Measurements from ENCODE around the gene PSRC1. TPM values are rescaled to one million over a fixed set of nuclear protein-coding genes. Genes with fewer than 3 reads are reported as not detected.
A peak's percentile ranks its signal among the peaks of the same experiment; 100 is the strongest.

Gene PSRC1
- total RNA-seq, 3 donors from 2014 or later: 4.2 to 5.9 (median 4.3) TPM

GRCh38 chr1:109248444-109248796 lies 34.5 kb downstream of the PSRC1 start:
- intact Hi-C loops (cut with DNase I; ENCODE audit: low total_unique reads): no loop called here
- no peak for DNase-seq (ENCODE audit: low spot score in 2 of 2)
- H3K27me3 ChIP-seq: no peaks in the 10 kb centered on the region

GRCh38 chr1:109247401-109248365 lies 35.3 kb downstream of the PSRC1 start:
- Histone ChIP-seq H3K27me3 (no peaks in the 10 kb centered on the region), H3K4me3 (no peak overlapping the region), H3K36me3 (no peaks in the 10 kb centered on the region), H3K27ac (peak overlapping the region in 1 of 2 donors; percentile 12), H3K4me1 (no peaks in the 10 kb centered on the region), H3K9me3 (no peaks in the 10 kb centered on the region)
- DNase-seq (ENCODE audit: low spot score in 2 of 2): no peak
- TF ChIP-seq POLR2A (IDR thresholded peaks at IDR 0.05) (no peak), POLR2AphosphoS5 (IDR thresholded peaks at IDR 0.05) (no peak), CTCF (IDR thresholded peaks at IDR 0.05) (no peak)
- intact Hi-C loops (cut with DNase I; ENCODE audit: low total_unique reads): no loop called here

More at GRCh38 chr1:109248444-109248796, 34.5 kb downstream of the PSRC1 start:
- no peaks in the 10 kb centered on the region for H3K4me1 ChIP-seq
- H3K9me3 ChIP-seq: no peaks in the 10 kb centered on the region
- peak overlapping the region in 1 of 2 donors; percentile 76 for H3K27ac ChIP-seq
- no peak for TF ChIP-seq POLR2AphosphoS5 (IDR thresholded peaks at IDR 0.05)
- H3K4me3 ChIP-seq: no peak overlapping the region
- no peaks in the 10 kb centered on the region for H3K36me3 ChIP-seq

GRCh38 chr1:109246141-109246551 lies 36.8 kb downstream of the PSRC1 start:
- no peak overlapping the region for H3K4me3 ChIP-seq
- intact Hi-C loops (cut with DNase I; ENCODE audit: low total_unique reads): no loop called here
- peak overlapping the region in 1 of 2 donors; percentile 55 for H3K27ac ChIP-seq
- H3K27me3 ChIP-seq: no peaks in the 10 kb centered on the region
- DNase-seq (ENCODE audit: low spot score in 2 of 2): no peak
- no peaks in the 10 kb centered on the region for H3K36me3 ChIP-seq
- TF ChIP-seq CTCF (IDR thresholded peaks at IDR 0.05): no peak
- no peak for TF ChIP-seq POLR2AphosphoS5 (IDR thresholded peaks at IDR 0.05)
- TF ChIP-seq POLR2A (IDR thresholded peaks at IDR 0.05): no peak
- no peaks in the 10 kb centered on the region for H3K9me3 ChIP-seq
- no peaks in the 10 kb centered on the region for H3K4me1 ChIP-seq

- no peak for DNase-seq (ENCODE audit: low spot score in 2 of 2)
- TF ChIP-seq POLR2A (IDR thresholded peaks at IDR 0.05) (no peak), CTCF (IDR thresholded peaks at IDR 0.05) (no peak), POLR2AphosphoS5 (IDR thresholded peaks at IDR 0.05) (no peak)
Observed at GRCh38 chr1:109243860-109244552, 38.9 kb downstream of the PSRC1 start.

GRCh38 chr1:109243221-109243620 lies 39.7 kb downstream of the PSRC1 start:
- no peak for DNase-seq (ENCODE audit: low spot score in 2 of 2)
- Histone ChIP-seq H3K4me3 (no peak overlapping the region), H3K36me3 (peaks cover 1% of the 10 kb centered on the region), H3K4me1 (no peaks in the 10 kb centered on the region), H3K27ac (peak overlapping the region in 1 of 2 donors; percentile 25), H3K27me3 (no peaks in the 10 kb centered on the region), H3K9me3 (no peaks in the 10 kb centered on the region)
- TF ChIP-seq CTCF (IDR thresholded peaks at IDR 0.05) (no peak), POLR2A (IDR thresholded peaks at IDR 0.05) (no peak), POLR2AphosphoS5 (IDR thresholded peaks at IDR 0.05) (no peak)
- intact Hi-C loops (cut with DNase I; ENCODE audit: low total_unique reads): no loop called here

More at GRCh38 chr1:109243860-109244552, 38.9 kb downstream of the PSRC1 start:
- no peak overlapping the region for H3K4me3 ChIP-seq
- no peaks in the 10 kb centered on the region for H3K9me3 ChIP-seq
- H3K27me3 ChIP-seq: no peaks in the 10 kb centered on the region
- H3K36me3 ChIP-seq: no peaks in the 10 kb centered on the region
- H3K4me1 ChIP-seq: no peaks in the 10 kb centered on the region
- H3K27ac ChIP-seq: no peak overlapping the region
- intact Hi-C loops (cut with DNase I; ENCODE audit: low total_unique reads): no loop called here
